ENCODE data around the gene EGFLAM. TPM values are rescaled to one million over a fixed set of nuclear protein-coding genes. Genes with fewer than 3 reads are reported as not detected.

The EGFLAM gene
- total and polyA plus RNA-seq, 2 donors (not counting 3 experiments of a cell fraction or from before 2014, with no cell fraction given), result 1.2 to 2.7 TPM

DNA sequence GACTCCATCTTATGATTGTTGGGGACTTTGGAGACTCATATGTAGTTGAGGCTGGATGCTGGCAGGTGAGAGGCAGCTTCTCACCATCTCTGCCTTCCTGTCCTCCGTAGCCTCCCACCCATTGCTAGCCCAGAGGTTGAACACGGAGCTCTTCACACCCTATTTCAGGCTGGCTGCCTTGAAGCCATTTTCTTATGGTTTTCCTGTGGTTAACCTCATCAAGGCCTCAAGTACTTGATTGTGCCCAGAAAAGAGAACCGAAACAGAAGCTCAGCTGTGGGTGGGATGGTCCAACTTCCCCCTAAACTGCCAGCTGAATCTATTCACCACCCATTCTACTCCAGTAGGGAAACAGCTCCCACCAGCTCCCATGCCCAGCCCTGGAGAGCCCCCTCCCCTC is 195.1 kb downstream of the EGFLAM start:
- Histone ChIP-seq H2AFZ (ENCODE audit: low read depth, low read length) (no peak overlapping the region), H3K9me1 (replicated peaks; ENCODE audit: control insufficient read depth, extremely low read depth, insufficient read depth, low read length) (no peaks in the 10 kb centered on the region), H3K79me2 (ENCODE audit: control insufficient read depth, insufficient read depth, low read length) (no peaks in the 10 kb centered on the region), H3K27ac (ENCODE audit: insufficient read depth, low read depth, low read length) (no peak overlapping the region), H3K27me3 (ENCODE audit: control insufficient read depth in 2 of 2, insufficient read depth in 2 of 2, low read length in 2 of 2) (no peaks in the 10 kb centered on the region), H3K4me1 (ENCODE audit: control insufficient read depth, extremely low read depth, insufficient read depth, low read length) (no peaks in the 10 kb centered on the region), H3K9ac (replicated peaks; ENCODE audit: extremely low read depth, insufficient read depth, low read length) (no peak overlapping the region), H4K20me1 (replicated peaks; ENCODE audit: control insufficient read depth, extremely low read depth, insufficient read depth, low read length) (no peaks in the 10 kb centered on the region), H3K9me3 (replicated peaks; ENCODE audit: control insufficient read depth, insufficient read depth, low read length) (no peaks in the 10 kb centered on the region), H3K36me3 (ENCODE audit: control insufficient read depth in 2 of 2, extremely low read depth in 1 of 2, insufficient read depth in 2 of 2, low read length in 2 of 2) (no peaks in the 10 kb centered on the region), H3K4me3 (replicated peaks in 1 of 3; ENCODE audit: insufficient read depth in 1 of 3, low read depth in 1 of 3, low read length in 3 of 3) (no peak overlapping the region), H3K4me2 (ENCODE audit: insufficient read depth, low read length) (no peak overlapping the region)
- CTCF ChIA-PET, result interaction anchor here (2.0 to 5.9 kb wide), 2 partner anchors 11 to 33 kb away, joined by 5 to 55 read pairs; no protein-coding TSS in a partner anchor
- DNase-seq (ENCODE audit: low read depth, low spot score), result no peak
- BruUV-seq (replicated peaks), result no TSS peak
- FAIRE-seq, result no peak
- no peak for TF ChIP-seq GATA2 (IDR thresholded peaks at IDR 0.05; ENCODE audit: insufficient read depth, insufficient read length, low read depth, low read length)
- TF ChIP-seq MYC (IDR thresholded peaks at IDR 0.05; ENCODE audit: low read depth, low read length), result no peak
- TF ChIP-seq POLR2AphosphoS5 (IDR thresholded peaks at IDR 0.05; ENCODE audit: insufficient read depth, low read depth, low read length), result no peak
- TF ChIP-seq FOS (IDR thresholded peaks at IDR 0.05; ENCODE audit: borderline replicate concordance, insufficient read depth, low read length), result no peak
- no peak for TF ChIP-seq EZH2 (IDR thresholded peaks at IDR 0.05; ENCODE audit: borderline replicate concordance, low read depth, low read length, severe bottlenecking)
- TF ChIP-seq, protein P1, sequence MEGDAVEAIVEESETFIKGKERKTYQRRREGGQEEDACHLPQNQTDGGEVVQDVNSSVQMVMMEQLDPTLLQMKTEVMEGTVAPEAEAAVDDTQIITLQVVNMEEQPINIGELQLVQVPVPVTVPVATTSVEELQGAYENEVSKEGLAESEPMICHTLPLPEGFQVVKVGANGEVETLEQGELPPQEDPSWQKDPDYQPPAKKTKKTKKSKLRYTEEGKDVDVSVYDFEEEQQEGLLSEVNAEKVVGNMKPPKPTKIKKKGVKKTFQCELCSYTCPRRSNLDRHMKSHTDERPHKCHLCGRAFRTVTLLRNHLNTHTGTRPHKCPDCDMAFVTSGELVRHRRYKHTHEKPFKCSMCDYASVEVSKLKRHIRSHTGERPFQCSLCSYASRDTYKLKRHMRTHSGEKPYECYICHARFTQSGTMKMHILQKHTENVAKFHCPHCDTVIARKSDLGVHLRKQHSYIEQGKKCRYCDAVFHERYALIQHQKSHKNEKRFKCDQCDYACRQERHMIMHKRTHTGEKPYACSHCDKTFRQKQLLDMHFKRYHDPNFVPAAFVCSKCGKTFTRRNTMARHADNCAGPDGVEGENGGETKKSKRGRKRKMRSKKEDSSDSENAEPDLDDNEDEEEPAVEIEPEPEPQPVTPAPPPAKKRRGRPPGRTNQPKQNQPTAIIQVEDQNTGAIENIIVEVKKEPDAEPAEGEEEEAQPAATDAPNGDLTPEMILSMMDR (IDR thresholded peaks at IDR 0.05; ENCODE audit: extremely low read depth in 1 of 2, insufficient read depth in 1 of 2, low read depth in 1 of 2, low read length in 2 of 2), result no peak
- TF ChIP-seq JUN (IDR thresholded peaks at IDR 0.05; ENCODE audit: borderline replicate concordance, insufficient read depth, insufficient read length, low read depth), result no peak
- TF ChIP-seq, protein P2, sequence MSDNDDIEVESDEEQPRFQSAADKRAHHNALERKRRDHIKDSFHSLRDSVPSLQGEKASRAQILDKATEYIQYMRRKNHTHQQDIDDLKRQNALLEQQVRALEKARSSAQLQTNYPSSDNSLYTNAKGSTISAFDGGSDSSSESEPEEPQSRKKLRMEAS (IDR thresholded peaks at IDR 0.05; ENCODE audit: insufficient read depth, insufficient read length), result no peak
- no peak for TF ChIP-seq POLR2A (IDR thresholded peaks at IDR 0.05; ENCODE audit: low read depth, low read length)
- POLR2A ChIA-PET, result no interaction called here
- dilution Hi-C loops (cut with MboI; ENCODE audit: extremely low pct_ligation_motif_present, low sequenced_read_pairs) (no loop called here), intact Hi-C loops (cut with micrococcal nuclease) (no loop called here)
